Mesothelial cell of epicardium (in vitro differentiated cells): ENCODE data around the gene SARS1. TPM values are rescaled to one million over a fixed set of nuclear protein-coding genes. Genes with fewer than 3 reads are reported as not detected.

ENCODE experiments used
- DNase-seq, 2 experiments: peaks; one replicate each; pipeline ENCODE4 v3.0.0; 2021; ENCODE audit warnings: low spot score in 2 of 2; ENCODE audit not compliant: unreplicated experiment in 2 of 2
- H3K27ac Mint-ChIP-seq: 2 replicates; pipeline ENCODE4 v1.8.0; 2021; ENCODE audit warnings: mixed read lengths
- H3K27me3 Mint-ChIP-seq: 2 replicates; pipeline ENCODE4 v1.8.0; 2021; ENCODE audit warnings: low read depth, mixed read lengths
- H3K36me3 Mint-ChIP-seq: 2 replicates; pipeline ENCODE4 v1.8.0; 2021; ENCODE audit warnings: mixed read lengths
- H3K4me1 Mint-ChIP-seq: 2 replicates; pipeline ENCODE4 v1.8.0; 2021; ENCODE audit warnings: mixed read lengths
- H3K4me3 Mint-ChIP-seq: 2 replicates; pipeline ENCODE4 v1.8.0; 2021; ENCODE audit warnings: mild to moderate bottlenecking, moderate library complexity, mixed read lengths
- H3K9me3 Mint-ChIP-seq: 2 replicates; pipeline ENCODE4 v1.8.0; 2021; ENCODE audit warnings: mixed read lengths
- total RNA-seq: library from RNA; stranded (reverse); gene quantifications from 3 replicates; pipeline ENCODE4 v1.2.1, GENCODE V29; 2021
- TF ChIP-seq, protein P1 (sequence below): fragments of 200-600 bp; sonication (generic); IDR thresholded peaks from one replicate; pipeline ENCODE4 v1.5.0; 2021; ENCODE audit warnings: antibody characterized with exemption; ENCODE audit not compliant: unreplicated experiment

SARS1 gene
- total RNA-seq, 1 donor from 2014 or later: 104 TPM

DNA sequence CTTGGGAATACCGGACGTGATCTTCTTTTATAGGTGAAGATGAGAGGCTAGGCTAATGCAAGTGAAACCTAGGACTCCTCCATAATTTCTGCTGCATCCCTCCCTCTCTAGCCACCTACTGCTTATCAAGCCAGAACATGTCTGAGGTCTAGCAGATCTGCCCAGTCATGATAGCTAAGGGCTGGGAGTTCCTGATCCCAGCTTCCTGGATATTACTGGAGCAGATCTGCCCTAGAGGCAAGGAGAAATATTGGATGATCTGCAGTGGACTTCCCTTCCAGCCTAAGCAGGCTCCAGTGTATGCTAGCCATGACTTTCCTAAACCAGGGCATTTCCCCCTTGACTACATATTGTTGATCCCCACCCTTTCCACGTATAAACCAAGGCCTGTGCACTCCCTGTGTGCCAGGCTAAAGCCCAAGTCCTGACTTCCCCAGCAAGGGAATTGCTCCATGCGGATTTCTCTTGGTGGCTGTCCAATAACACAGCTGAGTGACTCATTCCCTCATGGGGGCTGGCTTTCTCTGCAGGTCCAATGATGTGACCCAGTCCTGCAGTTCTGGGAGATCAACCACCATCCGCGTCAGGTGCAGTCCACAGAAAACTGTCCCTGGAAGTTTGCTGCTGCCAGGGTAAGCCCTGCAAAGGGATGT, 15.5 kb upstream of the SARS1 start:
- Mint-ChIP-seq H3K9me3 (no peaks in the 10 kb centered on the region), H3K36me3 (no peaks in the 10 kb centered on the region), H3K4me3 (no peak overlapping the region), H3K27ac (no peak overlapping the region), H3K4me1 (peaks cover 9% of the 10 kb centered on the region), H3K27me3 (no peaks in the 10 kb centered on the region)
- TF ChIP-seq, protein P1, sequence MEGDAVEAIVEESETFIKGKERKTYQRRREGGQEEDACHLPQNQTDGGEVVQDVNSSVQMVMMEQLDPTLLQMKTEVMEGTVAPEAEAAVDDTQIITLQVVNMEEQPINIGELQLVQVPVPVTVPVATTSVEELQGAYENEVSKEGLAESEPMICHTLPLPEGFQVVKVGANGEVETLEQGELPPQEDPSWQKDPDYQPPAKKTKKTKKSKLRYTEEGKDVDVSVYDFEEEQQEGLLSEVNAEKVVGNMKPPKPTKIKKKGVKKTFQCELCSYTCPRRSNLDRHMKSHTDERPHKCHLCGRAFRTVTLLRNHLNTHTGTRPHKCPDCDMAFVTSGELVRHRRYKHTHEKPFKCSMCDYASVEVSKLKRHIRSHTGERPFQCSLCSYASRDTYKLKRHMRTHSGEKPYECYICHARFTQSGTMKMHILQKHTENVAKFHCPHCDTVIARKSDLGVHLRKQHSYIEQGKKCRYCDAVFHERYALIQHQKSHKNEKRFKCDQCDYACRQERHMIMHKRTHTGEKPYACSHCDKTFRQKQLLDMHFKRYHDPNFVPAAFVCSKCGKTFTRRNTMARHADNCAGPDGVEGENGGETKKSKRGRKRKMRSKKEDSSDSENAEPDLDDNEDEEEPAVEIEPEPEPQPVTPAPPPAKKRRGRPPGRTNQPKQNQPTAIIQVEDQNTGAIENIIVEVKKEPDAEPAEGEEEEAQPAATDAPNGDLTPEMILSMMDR: no peak
- no peak for DNase-seq

DNA sequence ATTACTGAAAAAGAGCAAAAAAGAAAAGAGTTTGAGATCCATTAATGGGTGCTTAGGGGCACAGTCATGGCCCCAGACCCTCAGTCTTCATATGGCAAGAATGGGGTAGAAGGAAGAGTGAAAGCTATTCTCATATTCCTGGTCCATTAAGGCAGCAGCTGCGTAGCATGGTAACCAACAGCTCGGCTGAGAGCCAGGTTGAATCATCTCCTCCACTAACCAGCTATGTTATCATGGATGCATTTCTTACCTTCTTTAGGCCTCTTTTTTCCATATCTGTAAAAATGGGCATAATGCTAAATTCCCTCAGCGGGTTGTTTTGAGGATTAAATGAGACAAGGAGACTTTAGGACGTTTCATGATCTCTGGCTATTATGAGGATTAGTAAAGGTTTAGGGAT, 15.0 kb upstream of the SARS1 start:
- no peak for DNase-seq
- H3K9me3 Mint-ChIP-seq: no peaks in the 10 kb centered on the region
- no peak overlapping the region for H3K27ac Mint-ChIP-seq
- H3K4me3 Mint-ChIP-seq: no peak overlapping the region
- H3K27me3 Mint-ChIP-seq: no peaks in the 10 kb centered on the region
- H3K36me3 Mint-ChIP-seq: no peaks in the 10 kb centered on the region
- TF ChIP-seq, protein P1: no peak
- peaks cover 9% of the 10 kb centered on the region for H3K4me1 Mint-ChIP-seq

- Mint-ChIP-seq H3K4me3 (no peak overlapping the region), H3K27ac (no peak overlapping the region), H3K9me3 (no peaks in the 10 kb centered on the region), H3K27me3 (no peaks in the 10 kb centered on the region), H3K36me3 (no peaks in the 10 kb centered on the region), H3K4me1 (peaks cover 6% of the 10 kb centered on the region)
- TF ChIP-seq, protein P1: no peak
- DNase-seq: no peak
Measured at GRCh38 chr1:109199710-109200109, 14.0 kb upstream of the SARS1 start.

DNA sequence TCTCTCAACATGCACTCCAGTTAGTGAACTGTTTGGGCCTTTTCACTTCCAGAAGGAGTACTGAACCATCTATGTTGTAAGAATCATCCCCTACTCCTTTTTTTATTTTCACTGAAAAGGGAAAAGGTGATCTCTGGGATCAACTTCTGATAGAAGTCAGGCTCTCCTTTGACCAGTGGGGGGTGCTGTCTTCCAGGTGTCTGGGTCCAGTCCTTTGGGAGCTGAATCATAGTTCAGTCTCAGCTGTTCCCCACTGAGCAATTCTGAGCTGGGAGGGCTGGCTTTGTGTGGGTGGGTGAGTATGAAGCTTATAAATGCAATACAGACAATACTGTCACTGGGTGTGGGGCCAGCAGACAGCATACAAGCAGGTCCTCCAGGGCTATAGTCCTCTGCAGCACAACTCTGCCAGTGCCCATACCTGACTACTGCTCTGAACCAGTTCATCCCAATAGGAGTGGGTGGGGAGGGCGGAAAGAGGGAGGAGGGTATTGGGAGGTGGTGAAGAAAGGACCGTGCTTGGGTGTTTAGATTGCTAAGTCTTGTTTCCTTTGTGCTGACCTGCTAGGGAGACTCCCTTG, 12.5 kb upstream of the SARS1 start:
- Mint-ChIP-seq H3K4me1 (peaks cover 6% of the 10 kb centered on the region), H3K27ac (no peak overlapping the region)
- no peak for DNase-seq

GRCh38 chr1:109204484-109204883, 9.2 kb upstream of the SARS1 start:
- peaks cover 1% of the 10 kb centered on the region for H3K27me3 Mint-ChIP-seq
- H3K36me3 Mint-ChIP-seq: no peaks in the 10 kb centered on the region
- DNase-seq: no peak
- H3K4me1 Mint-ChIP-seq: no peaks in the 10 kb centered on the region
- no peaks in the 10 kb centered on the region for H3K9me3 Mint-ChIP-seq
- H3K27ac Mint-ChIP-seq: no peak overlapping the region
- TF ChIP-seq, protein P1: no peak
- H3K4me3 Mint-ChIP-seq: no peak overlapping the region

More for the DNA sequence above, 12.5 kb upstream of the SARS1 start:
- TF ChIP-seq, protein P1: no peak
- no peaks in the 10 kb centered on the region for H3K27me3 Mint-ChIP-seq
- no peaks in the 10 kb centered on the region for H3K36me3 Mint-ChIP-seq
- no peak overlapping the region for H3K4me3 Mint-ChIP-seq
- no peaks in the 10 kb centered on the region for H3K9me3 Mint-ChIP-seq
